ENCODE results near the gene CASQ2.

GRCh38 chr1:115805597-115805996 lies 37.1 kb upstream of the CASQ2 start:
- no peak for TF ChIP-seq CTCF (IDR thresholded peaks at IDR 0.05; ENCODE audit: poor library complexity)
- no peak for TF ChIP-seq EZH2 (IDR thresholded peaks at IDR 0.05; ENCODE audit: borderline replicate concordance)
- TF ChIP-seq EZH2phosphoT487 (IDR thresholded peaks at IDR 0.05; ENCODE audit: low read depth, severe bottlenecking, unreplicated experiment): no peak

Data from hepatocyte (in vitro differentiated cells).